ENCODE results near the gene STX16. TPM values are rescaled to one million over a fixed set of nuclear protein-coding genes. Genes with fewer than 3 reads are reported as not detected.

The STX16 gene, protein sequence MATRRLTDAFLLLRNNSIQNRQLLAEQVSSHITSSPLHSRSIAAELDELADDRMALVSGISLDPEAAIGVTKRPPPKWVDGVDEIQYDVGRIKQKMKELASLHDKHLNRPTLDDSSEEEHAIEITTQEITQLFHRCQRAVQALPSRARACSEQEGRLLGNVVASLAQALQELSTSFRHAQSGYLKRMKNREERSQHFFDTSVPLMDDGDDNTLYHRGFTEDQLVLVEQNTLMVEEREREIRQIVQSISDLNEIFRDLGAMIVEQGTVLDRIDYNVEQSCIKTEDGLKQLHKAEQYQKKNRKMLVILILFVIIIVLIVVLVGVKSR
- 100 to 1,000 TPM; 163 to 173 TPM for total RNA-seq

DNA sequence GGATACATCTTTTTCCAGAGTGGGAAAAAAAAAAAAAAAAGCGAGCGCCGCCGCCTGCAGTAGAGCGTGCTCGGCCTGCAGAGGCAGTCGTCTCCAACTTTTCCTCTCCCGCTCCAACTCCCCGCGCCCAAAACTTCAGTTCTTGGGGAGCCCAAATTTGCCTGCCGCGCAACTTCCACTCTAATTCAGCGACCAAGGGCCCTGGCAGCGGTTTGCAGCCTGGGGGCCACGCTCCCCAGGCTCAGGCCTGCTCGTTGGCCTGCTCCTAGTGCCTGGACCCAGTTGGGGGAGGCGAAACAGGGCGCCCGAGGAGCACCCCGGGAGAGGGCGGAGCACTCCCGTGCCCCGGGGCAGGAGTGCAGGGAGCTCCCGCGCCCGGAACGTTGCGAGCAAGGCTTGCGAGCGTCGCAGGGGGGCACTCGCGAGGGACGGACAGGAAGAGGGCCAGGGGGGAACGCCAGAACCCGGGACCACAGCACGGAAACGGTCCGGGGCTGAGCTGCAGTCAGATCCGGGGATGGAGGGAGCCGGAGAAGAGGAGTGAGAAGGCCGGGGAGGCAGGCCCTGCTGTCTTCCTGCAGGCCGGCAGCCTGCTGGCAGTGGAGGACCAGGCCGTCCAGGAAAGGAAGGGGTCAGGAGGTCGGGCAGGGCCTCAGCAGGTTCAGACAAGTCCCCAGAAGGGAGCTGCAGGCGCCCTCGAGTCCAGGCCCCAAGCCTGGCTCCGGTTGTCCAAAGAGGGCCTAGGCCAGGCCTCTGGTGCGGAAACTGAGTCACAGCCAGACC is at the start of gene STX16:
STX16 (plus strand) TSS at position 508 of the 783 bp plus-strand sequence. CDS start 724 bp downstream, outside the sequence.
- DNase-seq = peak; percentile 88
- Mint-ChIP-seq H3K27me3 (no peaks in the 10 kb centered on the region), H3K27ac (peak within 1 kb of the TSS; percentile 99), H3K4me1 (peaks cover 22% of the 10 kb centered on the region), H3K9me3 (no peaks in the 10 kb centered on the region), H3K36me3 (ENCODE audit: low read depth) (peaks cover 23% of the 10 kb centered on the region), H3K4me3 (peak within 1 kb of the TSS; percentile 90)
- POLR2A ChIA-PET = interaction anchor here (1.6 to 2.8 kb wide), 2 partner anchors 9 to 262 kb away, joined by 5 to 19 read pairs; partner anchors contain the start of gene VAPB
- CTCF ChIA-PET = interaction anchor here (0.6 to 3.3 kb wide), 36 partner anchors 8 to 558 kb away, joined by 3 to 44 read pairs (median 4); partner anchors contain the start of genes GNAS, GNAS-AS1 and NPEPL1

DNA sequence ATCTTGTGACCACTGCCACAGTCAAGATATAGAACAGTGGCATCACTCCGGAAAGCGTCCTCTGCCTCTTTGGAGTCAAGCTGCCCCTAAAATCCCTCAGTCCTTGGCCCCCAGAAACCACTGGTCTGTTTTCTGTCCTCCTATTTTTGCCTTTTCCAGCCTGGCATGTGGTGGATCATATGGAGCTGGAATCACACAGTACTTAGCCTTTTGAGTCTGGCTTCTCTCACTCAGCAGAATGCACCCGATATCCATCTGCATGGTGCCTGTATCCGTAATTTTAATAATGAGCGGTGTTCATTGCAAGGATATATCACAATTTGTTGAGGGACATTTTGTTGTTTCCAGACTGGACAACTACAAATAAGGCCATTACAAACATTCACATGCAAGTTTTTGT is 49.0 kb upstream of the STX16 start:
- POLR2A ChIA-PET = no interaction called here
- no peaks in the 10 kb centered on the region for H3K27me3 Mint-ChIP-seq
- DNase-seq = no peak
- H3K27ac Mint-ChIP-seq = no peak overlapping the region
- no peaks in the 10 kb centered on the region for H3K4me1 Mint-ChIP-seq
- H3K9me3 Mint-ChIP-seq = no peaks in the 10 kb centered on the region
- H3K36me3 Mint-ChIP-seq (ENCODE audit: low read depth) = no peaks in the 10 kb centered on the region
- CTCF ChIA-PET = interaction anchor here (1.5 to 1.7 kb wide), 2 partner anchors 12 to 14 kb away, joined by 3 read pairs; no protein-coding TSS in a partner anchor
- H3K4me3 Mint-ChIP-seq = no peak overlapping the region

DNA sequence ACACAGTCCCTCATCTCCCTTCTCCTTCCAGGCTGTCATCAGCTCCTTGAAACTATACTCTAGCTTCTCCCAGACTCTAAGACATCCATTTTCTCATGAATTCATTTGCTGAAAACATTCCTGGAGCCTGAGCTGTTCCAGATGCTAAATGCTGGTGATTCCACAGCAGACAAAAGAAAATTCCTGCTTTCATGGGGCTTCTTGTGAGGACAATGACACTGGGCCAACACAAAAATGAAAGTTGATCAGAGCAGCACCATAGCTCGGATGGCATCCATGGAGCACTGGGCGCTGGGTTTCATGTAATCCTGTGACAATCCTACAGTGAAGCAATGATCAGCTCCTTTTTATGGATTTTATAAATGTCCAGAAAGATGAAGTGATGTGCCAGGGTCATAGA is 47.4 kb upstream of the STX16 start:
- Mint-ChIP-seq H3K4me3 (no peak overlapping the region), H3K27me3 (no peaks in the 10 kb centered on the region), H3K4me1 (no peaks in the 10 kb centered on the region), H3K27ac (no peak overlapping the region), H3K36me3 (ENCODE audit: low read depth) (no peaks in the 10 kb centered on the region), H3K9me3 (no peaks in the 10 kb centered on the region)
- POLR2A ChIA-PET = no interaction called here
- DNase-seq = no peak
- CTCF ChIA-PET = no interaction called here

DNA sequence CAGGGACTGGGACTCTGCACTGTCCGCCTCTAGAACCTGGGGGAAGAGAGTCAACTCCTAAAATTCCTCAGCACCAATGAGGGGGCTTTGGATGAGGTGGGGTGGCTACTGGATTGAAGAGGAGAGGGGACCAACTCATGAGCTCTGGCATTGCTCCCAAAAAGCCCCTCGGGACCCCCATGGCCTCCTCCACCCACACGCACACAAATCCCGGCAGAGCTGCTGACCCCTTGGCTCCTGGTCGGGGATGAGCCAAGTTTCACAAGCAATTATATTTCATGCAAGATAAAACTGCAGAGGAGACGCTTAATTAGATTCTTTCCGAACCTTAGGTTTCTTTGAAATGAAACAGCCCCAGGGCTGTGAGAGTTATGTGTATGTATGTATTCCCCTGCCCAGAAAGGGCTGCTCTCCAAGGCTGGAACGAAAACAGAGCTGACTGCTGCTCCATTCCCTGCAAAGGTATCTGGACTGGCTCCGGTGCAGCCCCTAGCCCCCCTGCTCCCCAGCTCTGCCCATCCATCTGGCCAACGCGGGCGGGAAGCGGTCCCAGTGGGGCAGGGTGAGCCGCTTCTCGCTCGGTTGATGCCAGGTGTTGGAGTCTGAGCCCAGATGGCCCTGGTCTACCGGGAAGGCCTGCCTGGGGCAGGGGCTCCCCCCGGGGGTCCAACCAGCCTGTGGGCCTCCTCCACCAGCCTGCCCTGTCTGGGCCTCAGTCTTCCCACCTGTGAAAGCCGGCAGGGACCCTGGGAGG is 46.8 kb upstream of the STX16 start:
- DNase-seq = no peak
- Mint-ChIP-seq H3K4me1 (no peaks in the 10 kb centered on the region), H3K4me3 (no peak overlapping the region), H3K27ac (no peak overlapping the region), H3K36me3 (ENCODE audit: low read depth) (no peaks in the 10 kb centered on the region), H3K27me3 (no peaks in the 10 kb centered on the region), H3K9me3 (no peaks in the 10 kb centered on the region)
- ChIA-PET CTCF (no interaction called here), POLR2A (no interaction called here)

DNA sequence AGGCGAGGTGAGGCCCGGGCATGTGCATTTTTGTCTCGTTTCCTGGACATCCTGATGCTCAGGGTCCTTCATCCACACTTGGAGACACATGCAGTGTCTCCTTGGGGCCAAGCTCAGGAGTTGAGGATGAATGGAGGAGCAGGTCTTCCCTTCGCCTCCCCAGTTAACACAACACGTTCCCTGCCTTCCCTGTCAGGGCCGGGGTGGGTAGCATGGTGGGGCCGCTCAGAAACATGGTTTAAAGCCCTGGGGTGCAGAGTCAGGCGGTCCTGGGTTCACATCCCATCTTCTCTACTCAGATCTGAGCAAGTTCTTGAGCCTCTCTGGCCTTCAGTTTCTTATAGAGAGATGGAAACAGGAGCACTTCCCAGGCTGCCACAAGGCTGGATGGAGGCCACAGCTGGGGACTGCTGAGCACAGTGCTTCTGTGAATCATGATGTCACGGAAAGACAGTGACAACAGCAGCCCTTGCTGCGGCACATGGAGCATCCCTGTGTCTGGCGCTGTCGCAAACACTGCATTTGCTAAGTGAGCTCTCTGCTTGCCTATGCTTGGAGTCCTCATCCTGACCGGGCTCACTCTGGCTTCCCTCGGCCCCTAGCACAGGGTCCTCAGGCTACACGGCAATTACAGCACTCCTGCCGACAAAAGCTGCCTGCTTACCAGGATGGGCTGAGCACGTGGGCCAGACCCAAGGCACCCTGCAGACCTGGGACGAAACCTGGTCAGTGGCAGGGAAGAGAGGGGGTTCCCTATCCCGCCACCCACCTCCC is 45.6 kb upstream of the STX16 start:
- H3K4me3 Mint-ChIP-seq = no peak overlapping the region
- POLR2A ChIA-PET = no interaction called here

DNA sequence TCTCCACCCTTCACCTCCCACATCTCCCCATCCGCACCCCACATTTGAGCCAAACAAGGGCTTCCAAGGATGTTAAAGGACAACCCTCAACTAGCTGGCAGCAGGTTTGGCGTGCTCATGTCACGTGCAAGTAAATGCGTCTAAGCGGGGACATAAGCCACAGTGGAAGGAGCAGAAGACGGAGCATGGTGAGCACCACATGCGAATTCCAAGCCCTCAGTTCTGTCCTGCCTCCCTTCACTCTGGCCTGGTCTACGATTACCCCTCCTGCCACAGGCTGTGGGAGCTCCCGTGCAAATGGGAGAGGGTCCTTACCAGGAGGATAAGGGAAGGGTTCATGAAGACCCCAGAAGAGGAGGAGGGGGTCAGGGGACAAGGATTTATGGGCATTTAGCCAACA is 44.9 kb upstream of the STX16 start:
- DNase-seq = no peak
- CTCF ChIA-PET = no interaction called here

More for the DNA sequence above, 45.6 kb upstream of the STX16 start:
- DNase-seq = no peak
- Mint-ChIP-seq H3K4me1 (no peaks in the 10 kb centered on the region), H3K27ac (no peak overlapping the region), H3K27me3 (no peaks in the 10 kb centered on the region), H3K9me3 (no peaks in the 10 kb centered on the region), H3K36me3 (ENCODE audit: low read depth) (no peaks in the 10 kb centered on the region)
- CTCF ChIA-PET = no interaction called here

DNA sequence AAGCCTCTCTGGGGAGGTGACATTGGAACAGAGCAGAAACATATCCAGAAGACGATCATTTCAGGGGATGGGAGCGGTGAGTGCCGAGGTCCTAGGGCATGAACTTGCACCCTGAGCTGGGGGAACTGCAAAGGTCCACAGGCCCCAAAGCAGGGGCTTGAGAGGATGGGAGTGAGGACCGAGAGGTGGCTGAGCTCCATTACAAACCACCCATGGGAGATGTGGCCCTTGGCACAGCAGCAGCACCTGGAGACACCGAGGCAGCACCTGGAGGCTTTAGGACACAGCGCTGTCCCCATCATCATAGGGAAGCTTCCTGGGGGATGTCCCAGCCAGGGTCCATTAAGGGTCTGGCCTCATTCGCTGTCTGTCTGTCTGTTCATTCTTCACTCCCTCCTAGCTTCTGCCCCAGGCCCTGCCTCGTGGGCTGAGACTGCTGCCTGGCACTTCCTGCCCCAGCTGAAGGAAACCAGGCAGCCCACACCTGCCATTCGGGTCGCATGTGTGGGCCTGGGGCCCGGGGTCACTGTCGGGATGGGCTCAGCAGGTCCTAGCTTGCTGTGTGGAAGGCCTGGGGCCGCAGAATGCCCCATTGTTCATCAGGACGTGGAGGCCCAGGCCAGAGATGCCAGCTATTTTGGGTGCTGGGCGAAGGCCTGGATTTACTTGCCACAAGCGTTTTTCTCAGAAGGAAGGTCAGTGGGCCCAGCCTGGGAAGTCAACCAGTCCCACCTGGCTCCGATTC is 42.8 kb upstream of the STX16 start:
- CTCF ChIA-PET = no interaction called here
- Mint-ChIP-seq H3K27ac (no peak overlapping the region), H3K36me3 (ENCODE audit: low read depth) (no peaks in the 10 kb centered on the region), H3K4me1 (no peaks in the 10 kb centered on the region), H3K9me3 (no peaks in the 10 kb centered on the region), H3K27me3 (no peaks in the 10 kb centered on the region), H3K4me3 (no peak overlapping the region)
- DNase-seq = no peak
- POLR2A ChIA-PET = no interaction called here

More for the DNA sequence above, 44.9 kb upstream of the STX16 start:
- Mint-ChIP-seq H3K4me3 (no peak overlapping the region), H3K27me3 (no peaks in the 10 kb centered on the region), H3K27ac (no peak overlapping the region), H3K9me3 (no peaks in the 10 kb centered on the region), H3K4me1 (no peaks in the 10 kb centered on the region), H3K36me3 (ENCODE audit: low read depth) (no peaks in the 10 kb centered on the region)
- POLR2A ChIA-PET = no interaction called here

DNA sequence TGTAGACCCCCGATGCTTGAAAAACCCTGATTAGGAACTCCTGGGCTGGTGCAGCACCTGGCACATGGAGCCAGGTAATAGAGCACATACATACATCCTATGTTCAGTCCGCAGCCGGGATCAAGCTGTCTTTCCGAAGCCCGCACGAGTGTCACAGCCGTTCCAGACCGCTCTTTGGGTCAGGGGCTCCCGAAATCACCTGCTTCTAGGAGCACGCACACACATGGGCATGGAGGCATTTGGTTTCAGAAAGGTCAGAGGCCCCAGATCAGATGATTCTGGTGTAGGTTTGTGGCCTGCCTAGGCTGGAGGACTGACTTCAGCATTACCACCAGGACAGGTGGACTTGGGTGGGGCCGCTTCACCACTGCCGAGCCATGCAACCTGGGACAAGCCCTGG is 42.1 kb upstream of the STX16 start:
- H3K4me1 Mint-ChIP-seq = no peaks in the 10 kb centered on the region
- ChIA-PET CTCF (no interaction called here), POLR2A (no interaction called here)
- DNase-seq = no peak
- H3K4me3 Mint-ChIP-seq = no peak overlapping the region
- no peaks in the 10 kb centered on the region for H3K36me3 Mint-ChIP-seq (ENCODE audit: low read depth)
- H3K9me3 Mint-ChIP-seq = no peaks in the 10 kb centered on the region
- no peaks in the 10 kb centered on the region for H3K27me3 Mint-ChIP-seq
- no peak overlapping the region for H3K27ac Mint-ChIP-seq

DNA sequence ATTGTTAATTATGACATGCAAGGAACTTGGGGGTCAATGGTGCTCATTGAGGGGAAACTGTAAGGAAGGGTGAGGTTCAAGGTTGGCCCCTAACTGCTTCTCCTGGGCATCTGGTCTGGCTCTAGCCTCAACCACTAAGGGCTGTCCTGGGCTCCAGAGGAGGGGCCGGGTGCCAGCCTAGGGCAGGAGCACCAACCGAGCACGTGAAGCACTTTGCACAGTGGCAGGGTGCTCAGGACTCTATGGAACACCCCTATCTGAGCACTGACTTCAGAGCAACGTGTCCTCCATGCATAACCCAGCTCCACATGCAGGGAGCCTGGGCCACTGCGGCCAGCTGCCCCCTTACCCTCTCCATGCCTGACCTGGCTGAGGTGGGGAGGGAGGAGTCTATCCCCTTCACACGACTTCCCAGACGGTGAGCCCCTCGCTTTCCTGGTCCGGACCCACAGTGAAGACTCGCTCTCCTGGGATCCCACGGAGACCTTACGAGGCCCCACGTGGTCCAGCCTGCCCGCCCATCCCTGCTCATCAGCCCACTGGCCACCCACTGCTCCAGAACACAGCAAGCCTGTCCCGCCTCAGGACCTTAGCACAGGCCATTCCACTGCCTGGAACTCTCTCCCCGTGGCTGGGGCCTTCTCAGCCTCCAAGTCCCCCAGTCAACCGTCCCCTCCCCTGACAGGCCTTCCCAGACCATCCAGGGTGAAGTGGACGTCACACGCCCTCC is 40.8 kb upstream of the STX16 start:
- no peaks in the 10 kb centered on the region for H3K36me3 Mint-ChIP-seq (ENCODE audit: low read depth)
- no peak overlapping the region for H3K4me3 Mint-ChIP-seq
- ChIA-PET CTCF (interaction anchor here (0.7 kb wide), 1 partner anchor 83 kb away, joined by 3 read pairs; no protein-coding TSS in a partner anchor), POLR2A (no interaction called here)
- no peaks in the 10 kb centered on the region for H3K27me3 Mint-ChIP-seq
- no peak overlapping the region for H3K27ac Mint-ChIP-seq
- DNase-seq = no peak
- H3K9me3 Mint-ChIP-seq = no peaks in the 10 kb centered on the region
- H3K4me1 Mint-ChIP-seq = no peaks in the 10 kb centered on the region

DNA sequence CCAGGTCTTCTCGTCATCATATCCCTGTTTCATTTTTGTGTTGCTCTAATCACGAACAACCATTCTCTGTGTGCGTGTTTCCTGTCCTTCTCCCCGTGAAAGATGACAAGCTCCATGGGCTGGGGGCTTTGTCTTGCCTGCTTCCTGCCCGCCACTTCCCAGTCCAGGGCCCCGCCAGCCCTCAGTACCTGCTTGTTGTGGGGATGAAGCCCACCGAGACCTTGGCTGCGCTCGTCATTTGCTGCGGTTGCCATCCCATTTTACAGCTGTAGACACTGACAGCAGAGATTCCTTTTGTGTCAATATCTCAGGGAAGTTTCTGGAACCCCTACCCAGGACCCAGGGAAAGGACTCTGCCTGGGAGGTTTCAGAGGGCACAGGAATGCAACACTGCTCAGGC is 40.3 kb upstream of the STX16 start:
- H3K27me3 Mint-ChIP-seq = no peaks in the 10 kb centered on the region
- POLR2A ChIA-PET = no interaction called here
- H3K9me3 Mint-ChIP-seq = no peaks in the 10 kb centered on the region
- no peaks in the 10 kb centered on the region for H3K4me1 Mint-ChIP-seq
- CTCF ChIA-PET = interaction anchor here (0.9 kb wide), 1 partner anchor 26 kb away, joined by 3 read pairs; no protein-coding TSS in a partner anchor
- no peak overlapping the region for H3K27ac Mint-ChIP-seq
- H3K36me3 Mint-ChIP-seq (ENCODE audit: low read depth) = no peaks in the 10 kb centered on the region
- no peak for DNase-seq
- no peak overlapping the region for H3K4me3 Mint-ChIP-seq

DNA sequence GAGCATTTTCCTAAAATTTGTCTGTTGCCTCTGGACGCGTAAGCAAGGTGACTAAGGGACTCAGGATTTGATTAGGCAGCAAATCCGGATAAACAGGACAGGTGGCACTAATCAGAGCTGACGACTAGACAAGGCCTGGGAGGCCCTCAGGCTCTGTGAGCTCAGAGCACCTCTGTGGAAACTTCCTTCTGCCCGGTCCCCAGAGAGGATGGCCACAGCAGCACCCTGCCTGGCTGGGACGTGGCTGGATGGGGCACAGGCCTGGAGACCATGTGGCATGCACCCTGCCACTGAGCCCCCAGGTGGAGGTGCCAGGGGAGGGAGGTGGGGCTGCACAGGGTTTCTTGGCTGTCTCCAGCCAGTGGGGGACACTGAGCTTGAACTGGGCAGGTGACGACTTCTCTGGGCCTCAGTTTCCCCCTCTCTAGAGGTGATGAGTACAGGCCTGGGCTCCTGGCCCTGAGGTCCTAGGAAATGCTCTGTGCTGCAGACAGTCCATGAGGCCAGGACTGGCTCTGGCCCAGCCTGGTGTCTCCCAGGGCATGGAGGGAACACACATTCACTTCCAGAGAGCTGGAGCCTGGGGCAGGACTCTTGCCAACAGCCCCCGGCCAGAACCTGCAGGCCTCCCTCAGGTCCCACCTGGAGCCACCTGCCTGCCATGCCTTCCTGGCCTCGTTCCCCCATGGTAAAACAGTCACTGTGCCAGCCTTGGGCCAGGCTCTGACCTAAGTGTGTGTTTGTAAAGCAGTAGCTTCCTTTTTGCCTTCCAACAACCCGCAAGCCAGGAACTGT is 39.6 kb upstream of the STX16 start:
- Mint-ChIP-seq H3K9me3 (no peaks in the 10 kb centered on the region), H3K4me1 (no peaks in the 10 kb centered on the region), H3K27me3 (no peaks in the 10 kb centered on the region), H3K36me3 (ENCODE audit: low read depth) (no peaks in the 10 kb centered on the region), H3K27ac (peak overlapping the region; percentile 46), H3K4me3 (no peak overlapping the region)
- CTCF ChIA-PET = interaction anchor here (0.9 kb wide), 1 partner anchor 25 kb away, joined by 3 read pairs; no protein-coding TSS in a partner anchor
- POLR2A ChIA-PET = no interaction called here
- no peak for DNase-seq

Measured in activated CD4-positive, alpha-beta T cell treated with anti-CD3 and anti-CD28 coated beads, Interleukin-2, amount 10 ng/mL, durations not matched to agents 7 days and 5 days (primary cell).